Testis (tissue), 3 donors: ENCODE data around the gene COL6A2. TPM values are rescaled to one million over a fixed set of nuclear protein-coding genes. Genes with fewer than 3 reads are reported as not detected.
A peak's percentile ranks its signal among the peaks of the same experiment; 100 is the strongest.

ENCODE experiments used
- DNase-seq: peaks from one replicate; pipeline ENCODE4 v3.0.0-alpha.2; 2019
- H3K27ac ChIP-seq, 2 donors: fragments of 200-600 bp; sonication (generic); one replicate each; pipeline ENCODE4 v1.5.1; 2019
- H3K27me3 ChIP-seq: fragments of 200-600 bp; sonication (generic); one replicate; pipeline ENCODE4 v1.5.1; 2019
- H3K36me3 ChIP-seq: fragments of 200-600 bp; sonication (generic); one replicate; pipeline ENCODE4 v1.5.1; 2017; ENCODE audit warnings: low read depth; ENCODE audit errors: missing control alignments
- H3K4me1 ChIP-seq: fragments of 200-600 bp; sonication (generic); one replicate; pipeline ENCODE4 v1.5.1; 2019
- H3K4me3 ChIP-seq, 2 donors: fragments of 200-600 bp; sonication (generic); one replicate each; pipeline ENCODE4 v1.5.1; 2017 to 2019
- H3K9me3 ChIP-seq: fragments of 200-600 bp; sonication (generic); one replicate; pipeline ENCODE4 v1.5.1; 2017
- POLR2A ChIP-seq: fragments of 450-650 bp; IDR thresholded peaks from one replicate; pipeline ENCODE4 v1.6.1; 2017; ENCODE audit warnings: antibody characterized with exemption, mild to moderate bottlenecking, moderate library complexity
- WGBS, 2 donors: methylation state at CpG; one replicate each; pipeline ENCODE4 v1.1.5; 2018; 5-methylcytosine and 5-hydroxymethylcytosine counted together
- intact Hi-C: fragments of 100-400 bp; cut with DNase I; formaldehyde crosslinking; loops from one replicate; pipeline ENCODE4 v1.15.1; 2023; ENCODE audit warnings: low total_unique reads
- polyA plus RNA-seq: library from polyadenylated mRNA; stranded (reverse); fragments of 350-450 nt; fragmentation: Illumina TruSeq; extraction: RNeasy Lipid Tissue Mini Kit (QIAGEN cat#74804); gene quantifications from one replicate; pipeline ENCODE4 v1.2.3, GENCODE V29; 2014; ENCODE audit warnings: low read depth, low replicate concordance; ENCODE audit not compliant: insufficient read depth
- total RNA-seq, 2 donors: library from RNA; depleted of rRNA; stranded (reverse); fragments of >200 nt; gene quantifications; one replicate each; pipeline ENCODE4 v1.2.3, GENCODE V29; 2016
- TF ChIP-seq, protein P1 (sequence below), 3 experiments: fragments of 450-650 bp in 2 of 3; fragments of 200-600 bp in 1 of 3; sonication (generic) in 1 of 3; IDR thresholded peaks; one replicate each; pipeline ENCODE4 v1.5.1; 2016 to 2019; ENCODE audit warnings: antibody characterized with exemption in 3 of 3, mild to moderate bottlenecking in 2 of 3, moderate library complexity in 1 of 3

COL6A2 gene
- total and polyA plus RNA-seq, 3 donors from 2014 or later = 192 to 362 (median 236) TPM

GRCh38 chr21:46096596-46097335, 1.1 kb upstream of the COL6A2 start:
- Histone ChIP-seq H3K4me3 (no peak overlapping the region), H3K27ac (peak overlapping the region in 1 of 2 donors; percentile 94), H3K9me3 (no peaks in the 10 kb centered on the region), H3K27me3 (no peaks in the 10 kb centered on the region), H3K36me3 (no peaks in the 10 kb centered on the region), H3K4me1 (peaks cover 3% of the 10 kb centered on the region)
- WGBS, 2 donors = 76 to 81% methylated on average over 10 to 16 of the region's 16 CpGs
- TF ChIP-seq, protein P1, sequence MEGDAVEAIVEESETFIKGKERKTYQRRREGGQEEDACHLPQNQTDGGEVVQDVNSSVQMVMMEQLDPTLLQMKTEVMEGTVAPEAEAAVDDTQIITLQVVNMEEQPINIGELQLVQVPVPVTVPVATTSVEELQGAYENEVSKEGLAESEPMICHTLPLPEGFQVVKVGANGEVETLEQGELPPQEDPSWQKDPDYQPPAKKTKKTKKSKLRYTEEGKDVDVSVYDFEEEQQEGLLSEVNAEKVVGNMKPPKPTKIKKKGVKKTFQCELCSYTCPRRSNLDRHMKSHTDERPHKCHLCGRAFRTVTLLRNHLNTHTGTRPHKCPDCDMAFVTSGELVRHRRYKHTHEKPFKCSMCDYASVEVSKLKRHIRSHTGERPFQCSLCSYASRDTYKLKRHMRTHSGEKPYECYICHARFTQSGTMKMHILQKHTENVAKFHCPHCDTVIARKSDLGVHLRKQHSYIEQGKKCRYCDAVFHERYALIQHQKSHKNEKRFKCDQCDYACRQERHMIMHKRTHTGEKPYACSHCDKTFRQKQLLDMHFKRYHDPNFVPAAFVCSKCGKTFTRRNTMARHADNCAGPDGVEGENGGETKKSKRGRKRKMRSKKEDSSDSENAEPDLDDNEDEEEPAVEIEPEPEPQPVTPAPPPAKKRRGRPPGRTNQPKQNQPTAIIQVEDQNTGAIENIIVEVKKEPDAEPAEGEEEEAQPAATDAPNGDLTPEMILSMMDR (IDR thresholded peaks at IDR 0.05) = no peak
- TF ChIP-seq POLR2A = no peak
- intact Hi-C loops = loop anchor here (5.0 kb wide), 1 partner anchor 124 kb away; no protein-coding TSS in a partner anchor
- DNase-seq = peak; percentile 13

DNA sequence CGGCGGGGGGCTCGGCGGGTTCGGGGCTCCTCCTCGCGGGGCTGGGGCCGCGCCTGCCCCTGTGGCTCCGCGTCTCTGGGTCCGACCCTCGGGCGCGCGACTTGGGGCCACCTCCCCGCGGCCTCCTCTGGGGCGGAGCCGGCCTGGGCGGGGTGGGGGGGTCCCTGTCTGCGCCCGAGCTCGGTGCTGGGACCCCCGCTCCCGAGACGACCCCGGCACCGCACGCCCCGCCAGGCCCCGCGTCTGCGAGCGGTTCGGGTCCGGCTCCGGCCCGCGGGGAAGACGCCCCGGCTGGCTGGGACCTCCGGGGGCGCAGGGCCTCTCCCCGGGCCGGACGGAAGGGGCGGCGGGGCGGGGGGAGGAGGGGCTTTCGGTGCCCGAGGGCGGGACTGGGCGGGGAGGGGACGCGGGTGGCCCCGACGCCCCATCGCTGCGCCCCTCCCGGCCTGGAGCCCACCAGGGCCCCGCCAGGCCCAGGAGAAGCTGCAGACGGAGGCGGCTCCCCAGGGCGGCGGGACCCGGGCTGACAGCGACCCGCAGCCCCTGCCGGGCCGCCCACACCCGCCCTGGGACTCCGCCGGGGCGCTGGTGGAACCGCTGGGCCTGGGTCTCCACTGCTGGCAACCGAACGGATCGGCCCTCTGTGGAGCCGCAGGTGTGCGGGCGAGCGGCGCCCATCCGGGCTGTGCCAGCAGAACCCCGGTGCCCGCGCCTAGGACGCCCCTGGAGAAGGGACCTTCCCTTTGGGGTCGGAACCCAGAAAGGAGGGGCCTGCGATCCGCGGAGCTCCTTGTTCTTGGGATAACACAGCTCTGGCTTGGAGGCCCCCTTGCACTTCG, 610 bp downstream of the COL6A2 start:
- H3K27ac ChIP-seq = peak overlapping the region; percentile 69 to 94
- intact Hi-C loops = loop anchor here (5.0 kb wide), 1 partner anchor 126 kb away; no protein-coding TSS in a partner anchor
- H3K9me3 ChIP-seq = no peaks in the 10 kb centered on the region
- peak; percentile 8 for DNase-seq
- H3K27me3 ChIP-seq = no peaks in the 10 kb centered on the region
- WGBS, 2 donors = 0 to 1% methylated on average over 1 to 47 of the region's 94 CpGs
- H3K4me1 ChIP-seq = peaks cover 3% of the 10 kb centered on the region
- no peak for TF ChIP-seq POLR2A
- TF ChIP-seq, protein P1 (IDR thresholded peaks at IDR 0.05) = no peak
- peak overlapping the region; percentile 70 to 74 for H3K4me3 ChIP-seq
- no peaks in the 10 kb centered on the region for H3K36me3 ChIP-seq

DNA sequence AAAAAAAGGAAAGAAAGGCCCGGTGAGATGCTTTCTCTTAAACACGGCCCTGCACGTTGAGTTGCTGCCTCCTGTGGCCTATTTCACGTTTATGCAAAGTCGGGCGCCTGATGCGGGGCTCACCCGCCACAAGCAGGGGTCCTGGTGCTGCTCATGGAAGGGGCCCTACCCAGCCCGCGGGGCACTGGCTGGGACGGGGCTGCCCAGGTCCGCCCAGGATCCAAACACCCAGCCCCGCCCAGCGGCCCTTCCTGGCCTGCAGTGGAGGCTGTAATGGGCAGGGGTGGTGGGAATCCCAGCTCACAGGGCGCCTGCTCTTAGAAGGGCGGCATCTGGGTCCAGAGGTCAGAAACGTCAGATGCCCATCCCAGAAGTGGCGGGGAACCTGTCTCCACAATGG, 1.6 kb downstream of the COL6A2 start:
- Histone ChIP-seq H3K4me1 (peaks cover 3% of the 10 kb centered on the region), H3K36me3 (no peaks in the 10 kb centered on the region), H3K9me3 (no peaks in the 10 kb centered on the region), H3K4me3 (peak overlapping the region; percentile 70 to 74), H3K27me3 (no peaks in the 10 kb centered on the region), H3K27ac (peak overlapping the region in 1 of 2 donors; percentile 36)
- intact Hi-C loops = loop anchor here (5.0 kb wide), 1 partner anchor 127 kb away; no protein-coding TSS in a partner anchor
- 16 to 33% methylated on average over 15 to 18 of the region's 18 CpGs for WGBS, 2 donors
- DNase-seq = peak; percentile 21
- TF ChIP-seq, protein P1 (IDR thresholded peaks at IDR 0.05) = no peak
- no peak for TF ChIP-seq POLR2A

DNA sequence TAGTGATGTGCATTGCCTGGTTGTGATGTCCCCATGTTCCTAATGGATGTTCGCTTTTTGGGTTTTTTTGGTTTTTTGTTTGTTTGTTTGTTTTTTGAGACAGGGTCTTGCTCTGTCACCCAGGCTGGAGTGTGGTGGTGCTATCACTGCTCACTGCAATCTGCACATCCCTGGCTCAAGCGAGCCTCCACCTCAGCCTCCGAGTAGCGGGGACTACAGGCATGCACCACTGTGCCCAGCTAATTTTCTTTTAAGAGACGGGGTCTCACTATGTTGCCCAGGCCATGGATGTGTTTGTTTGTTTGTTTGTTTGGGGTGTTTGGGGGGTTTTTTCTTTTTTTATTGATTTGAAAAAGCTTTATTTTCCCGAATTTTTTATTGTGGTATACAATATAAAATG, 2.1 kb downstream of the COL6A2 start:
- no peaks in the 10 kb centered on the region for H3K9me3 ChIP-seq
- no peaks in the 10 kb centered on the region for H3K27me3 ChIP-seq
- H3K27ac ChIP-seq = no peak overlapping the region
- TF ChIP-seq, protein P1 (IDR thresholded peaks at IDR 0.05) = no peak
- TF ChIP-seq POLR2A = no peak
- DNase-seq = no peak
- intact Hi-C loops = no loop called here
- no peak overlapping the region for H3K4me3 ChIP-seq
- WGBS, 2 donors = 74 to 76% methylated on average over 6 of the region's 6 CpGs
- no peaks in the 10 kb centered on the region for H3K36me3 ChIP-seq
- peaks cover 3% of the 10 kb centered on the region for H3K4me1 ChIP-seq
